NCI-H1105 (cell line): ENCODE results near the gene TRPM2.
"Not testable (repeated sequence)": the region's sequence is repeated elsewhere in the genome, so short reads cannot be mapped to it uniquely, and the experiment has no call there.

Source experiments
- DNase-seq: peaks from one replicate; lab custom pipeline; 2025; lab: John Stamatoyannopoulos, UW

Gene TRPM2

GRCh38 chr21:44375281-44375651 is 21.8 kb downstream of the TRPM2 start:
- no peak for DNase-seq

- DNase-seq, result no peak
These were observed 22.4 kb downstream of the TRPM2 start for GRCh38 chr21:44375761-44376241.

GRCh38 chr21:44376606-44377005 is 23.2 kb downstream of the TRPM2 start:
- no peak for DNase-seq

GRCh38 chr21:44377201-44377921 is 23.9 kb downstream of the TRPM2 start:
- peak; percentile 16 for DNase-seq

GRCh38 chr21:44377922-44378645 is 24.7 kb downstream of the TRPM2 start:
- DNase-seq, result no peak

- DNase-seq, result no peak
These were observed 25.5 kb downstream of the TRPM2 start for GRCh38 chr21:44378646-44379514.

- DNase-seq, result no peak
These were observed 26.1 kb downstream of the TRPM2 start for GRCh38 chr21:44379515-44379848.

- no peak for DNase-seq
These were observed 26.8 kb downstream of the TRPM2 start for GRCh38 chr21:44379991-44380865.

GRCh38 chr21:44380876-44381275 is 27.5 kb downstream of the TRPM2 start:
- DNase-seq, result no peak

GRCh38 chr21:44381874-44382273 is 28.5 kb downstream of the TRPM2 start:
- no peak for DNase-seq

- no peak for DNase-seq
These were observed 29.1 kb downstream of the TRPM2 start for GRCh38 chr21:44382536-44382935.

- DNase-seq, result no peak
These were observed 29.8 kb downstream of the TRPM2 start for GRCh38 chr21:44383216-44383615.

GRCh38 chr21:44384968-44385367 is 31.5 kb downstream of the TRPM2 start:
- DNase-seq, result no peak

- no peak for DNase-seq
These were observed 35.9 kb downstream of the TRPM2 start for GRCh38 chr21:44389335-44389734.

- DNase-seq, result no peak
These were observed 37.5 kb downstream of the TRPM2 start for GRCh38 chr21:44390886-44391285.

GRCh38 chr21:44391345-44392091 is 38.1 kb downstream of the TRPM2 start:
- DNase-seq, result no peak

- DNase-seq, result no peak
These were observed 38.8 kb downstream of the TRPM2 start for GRCh38 chr21:44392185-44392584.

- no peak for DNase-seq
These were observed 39.5 kb downstream of the TRPM2 start for GRCh38 chr21:44392916-44393315.

GRCh38 chr21:44394733-44395132 is 41.3 kb downstream of the TRPM2 start:
- no peak for DNase-seq

GRCh38 chr21:44395260-44395659 is 41.8 kb downstream of the TRPM2 start:
- no peak for DNase-seq

GRCh38 chr21:44396803-44397202 is 43.4 kb downstream of the TRPM2 start:
- not testable (repeated sequence) for DNase-seq
